GM19455 (cell line): ENCODE data around the gene PIGZ.

Experiments
- ATAC-seq: cut with Tn5 transposase; IDR thresholded peaks from one replicate; pipeline ENCODE4 v1.9.1; 2021; ENCODE audit not compliant: unreplicated experiment

The PIGZ gene

DNA sequence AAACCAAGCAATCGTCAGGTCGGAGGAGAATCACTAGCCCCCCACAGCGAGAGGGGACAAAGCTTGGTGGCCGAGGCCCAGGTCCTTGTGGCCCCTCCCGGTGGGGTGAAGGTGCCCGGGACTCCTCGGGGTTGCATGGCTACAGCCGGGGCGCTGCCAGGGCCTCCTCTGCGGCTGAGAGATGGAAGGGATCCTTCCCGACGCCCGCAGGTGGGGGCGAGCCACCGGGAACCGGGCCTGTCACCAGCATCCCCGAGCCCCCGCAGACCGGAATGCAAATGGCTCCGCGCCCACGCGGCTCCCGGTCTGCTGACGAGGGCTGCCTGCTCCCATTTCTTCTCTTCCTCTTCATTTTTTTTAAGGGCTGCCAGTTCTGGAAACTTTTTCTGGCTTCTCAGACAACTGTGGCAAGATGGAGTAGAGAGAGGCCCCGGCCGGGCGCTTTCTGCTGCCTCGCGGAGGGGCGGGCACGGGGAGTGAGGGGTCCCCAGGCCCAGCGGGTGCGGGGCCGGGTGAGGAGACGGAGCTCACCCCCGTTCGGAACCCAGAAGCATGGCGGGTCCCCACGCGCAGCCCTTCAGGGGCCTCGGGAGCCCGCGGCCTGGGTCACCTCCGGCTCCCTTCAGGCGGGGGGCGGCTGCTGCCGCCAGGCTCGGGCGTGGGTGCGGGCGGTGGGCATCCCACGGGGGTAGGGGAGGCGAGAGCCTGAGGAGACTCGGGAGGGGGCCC lies 33.5 kb upstream of the PIGZ start:
- ATAC-seq, result no peak

DNA sequence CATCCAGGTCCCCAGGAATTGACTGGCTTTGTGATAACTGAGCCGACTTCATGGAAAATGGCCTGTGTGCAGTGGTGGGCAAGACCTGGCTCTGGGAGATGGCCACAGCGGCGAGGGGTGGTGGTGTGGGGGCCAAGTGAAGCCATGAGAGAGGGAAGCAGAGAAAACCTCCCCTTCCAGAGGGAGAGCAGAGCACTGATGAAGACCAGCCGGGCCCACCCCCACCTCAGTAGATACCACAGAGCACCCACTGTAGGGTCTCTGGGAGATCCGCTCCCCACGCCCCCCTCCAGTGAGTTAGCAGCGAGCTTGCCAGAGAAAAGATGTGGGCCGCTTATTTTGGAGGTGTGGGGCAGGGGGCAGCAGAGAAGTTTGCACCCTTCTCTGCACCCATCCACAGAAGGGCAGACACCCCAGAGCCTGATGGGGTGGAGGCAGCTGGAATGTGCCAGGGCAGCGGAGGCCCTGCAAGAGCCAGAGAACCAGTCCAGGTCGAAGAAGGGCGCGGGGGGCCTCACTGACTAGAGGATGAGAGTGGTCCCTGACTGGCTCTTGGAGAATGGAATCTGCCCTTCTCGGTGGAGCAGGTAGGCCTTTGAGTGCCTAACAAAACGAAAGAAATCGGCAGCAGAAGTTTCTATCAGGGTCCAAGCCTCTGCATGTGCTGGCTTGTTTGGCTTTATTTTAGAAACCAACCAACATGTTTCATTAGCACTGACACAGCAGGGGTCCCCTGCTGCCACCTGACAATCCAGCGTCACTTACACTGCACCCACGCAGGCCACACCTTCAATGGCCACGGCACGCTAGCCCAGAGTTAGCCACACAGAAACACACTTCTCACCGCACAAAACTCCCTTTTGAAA lies 32.7 kb upstream of the PIGZ start:
- no peak for ATAC-seq

DNA sequence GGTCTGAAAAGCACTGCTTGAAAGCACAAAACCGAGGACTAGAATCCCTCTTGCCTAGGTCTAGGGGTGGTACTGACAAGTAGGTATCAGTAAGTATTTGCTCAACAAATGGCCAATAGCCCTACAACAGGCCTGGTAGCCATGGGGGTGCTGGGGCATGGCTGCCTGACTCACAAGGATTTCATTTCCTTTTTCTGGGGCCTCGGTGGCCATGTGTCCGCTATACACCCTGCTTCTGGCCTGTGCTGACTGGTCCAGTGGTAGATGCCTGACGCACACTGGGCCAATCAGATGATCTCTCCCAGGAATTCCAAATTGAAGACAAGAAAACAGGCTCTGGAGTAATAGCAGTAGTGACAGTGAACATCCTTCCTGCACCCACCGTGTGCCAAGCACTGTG lies 31.6 kb upstream of the PIGZ start:
- ATAC-seq, result no peak

DNA sequence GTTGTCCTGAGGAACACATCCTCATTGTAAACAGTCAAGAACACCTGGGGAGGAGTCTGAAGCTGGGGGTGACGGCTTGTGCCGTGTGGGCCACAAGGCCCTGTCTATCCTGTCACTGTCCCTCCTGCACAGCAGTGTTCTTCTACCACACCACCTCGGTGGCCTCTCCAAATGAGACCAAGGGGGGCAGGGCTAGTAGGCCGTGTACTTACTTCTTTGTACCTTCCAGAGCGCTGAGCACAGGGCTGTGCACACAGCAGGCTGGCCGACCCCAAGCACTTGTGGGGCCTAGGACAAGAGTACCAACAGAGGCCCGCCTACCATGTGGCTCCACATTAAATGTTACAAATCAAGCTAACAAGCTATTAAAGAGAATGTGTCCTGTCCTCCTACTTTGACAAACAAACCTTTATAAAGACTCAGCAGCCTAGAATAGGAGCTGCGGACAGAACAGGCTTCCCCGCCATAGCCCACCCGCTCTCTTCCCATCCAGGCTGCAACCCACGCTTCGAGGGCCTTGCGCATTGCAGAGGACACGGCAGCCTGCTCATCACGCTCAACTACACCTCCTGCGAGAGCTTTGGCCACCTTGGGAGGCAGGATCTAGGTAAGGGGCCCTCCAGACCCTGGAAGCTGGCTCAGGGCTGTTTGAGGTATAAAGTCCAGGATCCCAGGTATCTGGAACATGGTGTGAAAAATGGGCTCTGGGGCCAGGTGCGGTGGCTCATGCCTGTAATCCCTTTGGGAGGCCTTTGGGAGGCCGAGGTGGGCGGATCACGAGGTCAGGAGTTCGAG lies 30.5 kb upstream of the PIGZ start:
- no peak for ATAC-seq

DNA sequence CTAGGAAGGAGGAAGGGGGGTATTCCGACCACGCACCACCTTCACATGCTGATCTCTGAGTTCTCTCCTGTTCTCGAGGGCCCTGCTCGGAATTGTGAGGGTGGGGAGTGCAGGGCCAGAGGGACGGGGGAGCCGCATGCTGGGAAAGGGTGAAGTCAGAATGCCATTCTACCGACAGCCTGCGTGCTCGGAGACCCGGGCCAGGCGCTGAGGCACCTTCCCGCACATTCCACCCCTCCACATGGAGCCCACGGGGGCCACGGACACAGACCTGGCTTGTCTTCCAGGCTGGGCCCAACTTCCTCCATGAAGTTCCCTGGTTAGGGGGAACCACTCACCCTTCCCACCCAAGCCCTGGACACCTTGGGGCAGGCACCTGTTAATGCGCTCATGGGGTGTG lies 28.7 kb upstream of the PIGZ start:
- ATAC-seq, result no peak

DNA sequence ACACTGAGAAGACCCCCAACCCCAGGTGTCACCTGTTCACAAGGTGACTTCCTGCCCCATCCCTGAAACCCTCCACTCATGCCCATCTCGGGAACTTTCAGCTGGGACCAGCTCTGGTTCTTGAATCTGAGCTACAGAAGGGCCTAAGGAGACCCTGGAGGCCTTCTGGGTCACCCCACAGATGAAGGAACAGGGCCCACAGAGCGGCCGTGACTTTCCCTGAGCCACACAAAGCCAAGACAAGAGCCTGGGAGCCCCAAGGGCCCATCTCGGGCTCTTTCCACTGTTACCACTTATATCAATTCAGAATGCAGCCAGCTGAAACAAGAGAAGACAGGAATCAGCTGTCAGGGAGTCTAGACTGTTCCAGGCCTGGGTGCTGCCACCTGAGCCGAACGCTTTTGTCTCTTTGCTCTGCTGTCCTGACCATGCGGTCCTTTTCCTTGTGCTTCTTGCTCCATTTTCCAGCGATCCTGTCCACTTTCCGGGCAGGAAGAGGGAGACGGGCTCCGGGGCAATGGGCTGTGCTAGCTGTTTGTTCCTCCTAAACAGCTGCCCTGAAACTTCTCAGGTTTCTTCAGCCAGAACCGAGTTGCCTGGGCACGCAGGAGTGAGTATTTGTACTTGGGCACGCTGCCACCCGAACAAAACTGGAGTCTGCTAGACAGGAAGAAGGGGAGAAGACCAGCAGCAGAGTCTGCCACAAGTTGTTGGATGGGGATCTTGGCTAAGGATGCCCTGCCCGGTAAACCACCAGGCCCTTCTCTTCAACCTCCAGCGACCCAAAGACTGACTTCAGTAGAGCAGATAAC lies 28.0 kb upstream of the PIGZ start:
- ATAC-seq, result no peak

DNA sequence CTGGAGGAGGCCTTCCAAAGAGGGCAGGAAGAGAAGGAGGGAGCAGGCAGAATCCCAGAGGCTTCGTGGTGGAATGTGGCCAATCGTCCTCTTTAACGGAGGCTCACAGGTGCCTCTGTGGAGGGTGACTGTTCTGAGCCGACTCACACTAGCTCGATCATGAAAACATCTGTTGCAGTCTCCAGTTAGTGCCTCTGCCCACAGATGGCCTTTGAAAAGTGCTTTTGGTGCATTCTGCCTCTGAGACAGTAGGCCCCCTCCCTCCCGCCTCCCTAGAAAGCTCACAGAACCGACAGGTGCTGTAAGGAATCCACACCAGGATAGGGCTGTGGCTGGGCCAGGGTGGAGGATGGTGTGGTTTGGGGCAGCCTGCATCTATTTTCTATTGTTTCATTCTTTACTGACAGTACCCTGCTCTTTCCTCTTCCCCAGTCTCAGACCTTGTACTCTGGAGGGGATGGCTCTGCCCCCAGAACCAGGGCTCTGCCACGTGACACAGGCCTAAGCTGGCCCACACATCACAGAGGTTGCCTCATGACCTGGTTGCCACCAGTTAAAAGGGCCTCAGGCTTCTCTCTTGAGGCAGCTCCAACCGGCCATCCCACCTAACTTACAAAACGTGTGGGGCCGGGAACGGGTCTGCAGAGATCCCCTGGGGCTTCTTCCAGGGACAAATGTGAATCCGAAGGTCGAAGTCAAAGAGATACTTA lies 27.2 kb upstream of the PIGZ start:
- ATAC-seq, result no peak

DNA sequence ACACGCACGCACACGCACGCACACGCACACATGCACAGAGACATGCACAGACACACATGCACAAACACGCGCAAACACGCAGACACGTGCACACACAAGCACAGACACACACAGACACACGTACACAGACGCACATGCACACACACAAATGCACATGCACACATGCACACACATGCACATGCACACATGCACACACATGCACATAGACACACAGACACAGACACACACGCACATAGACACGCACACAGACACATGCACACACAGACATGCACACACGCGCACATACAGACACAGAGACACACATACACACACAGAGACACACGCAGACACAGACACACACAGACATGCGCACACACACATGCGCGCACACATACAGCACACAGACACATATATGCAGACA lies 26.4 kb upstream of the PIGZ start:
- no peak for ATAC-seq

DNA sequence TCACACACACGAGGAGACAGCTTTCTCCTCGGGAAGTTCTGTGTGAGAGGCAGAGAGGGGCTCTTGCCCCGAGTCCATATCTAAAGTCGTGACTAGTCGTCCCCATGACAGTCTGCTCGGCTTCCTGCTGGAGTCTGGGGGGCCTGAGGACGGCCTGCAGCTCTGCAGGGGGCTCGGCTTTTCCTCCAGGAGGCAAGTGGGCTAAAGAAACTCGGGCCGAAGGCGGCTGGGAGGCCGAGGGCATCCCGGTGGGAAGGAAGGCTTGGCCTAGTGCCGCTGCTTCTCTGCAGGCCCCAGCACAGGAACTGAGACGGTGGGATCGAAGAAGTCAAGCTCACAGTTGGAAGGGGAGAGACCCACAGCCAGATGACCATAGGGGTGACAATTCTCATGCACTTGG lies 25.4 kb upstream of the PIGZ start:
- ATAC-seq, result no peak

DNA sequence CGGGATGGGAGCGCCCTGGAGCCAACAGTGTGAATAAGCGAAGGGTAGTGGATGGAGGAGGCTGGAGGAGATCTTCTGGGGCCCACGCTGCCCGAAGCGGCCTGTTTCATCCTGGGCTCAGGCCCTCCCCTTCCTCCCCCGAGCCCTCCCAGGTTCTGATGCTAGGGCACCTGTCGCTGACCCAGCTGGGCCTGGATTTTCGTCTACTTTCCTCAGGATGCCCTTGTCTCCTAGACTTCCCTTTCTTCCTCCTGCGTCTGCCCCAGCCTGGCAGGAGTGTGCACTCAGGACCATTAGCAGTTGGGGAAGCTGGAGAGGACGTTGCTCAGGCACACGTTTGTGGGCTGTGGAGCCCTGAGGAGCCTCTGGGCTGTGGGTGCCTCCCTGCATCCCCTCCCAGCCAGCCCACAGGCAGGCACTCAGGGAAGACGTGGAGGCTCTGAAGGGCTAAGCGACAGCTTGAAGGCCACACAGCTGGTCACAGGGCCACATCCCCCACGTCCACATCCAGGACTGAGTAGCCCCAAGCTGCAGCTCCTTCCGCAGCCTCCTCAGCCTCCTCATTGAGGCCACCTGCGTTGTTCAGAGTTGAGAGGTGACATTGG lies 23.9 kb upstream of the PIGZ start:
- ATAC-seq, result no peak

DNA sequence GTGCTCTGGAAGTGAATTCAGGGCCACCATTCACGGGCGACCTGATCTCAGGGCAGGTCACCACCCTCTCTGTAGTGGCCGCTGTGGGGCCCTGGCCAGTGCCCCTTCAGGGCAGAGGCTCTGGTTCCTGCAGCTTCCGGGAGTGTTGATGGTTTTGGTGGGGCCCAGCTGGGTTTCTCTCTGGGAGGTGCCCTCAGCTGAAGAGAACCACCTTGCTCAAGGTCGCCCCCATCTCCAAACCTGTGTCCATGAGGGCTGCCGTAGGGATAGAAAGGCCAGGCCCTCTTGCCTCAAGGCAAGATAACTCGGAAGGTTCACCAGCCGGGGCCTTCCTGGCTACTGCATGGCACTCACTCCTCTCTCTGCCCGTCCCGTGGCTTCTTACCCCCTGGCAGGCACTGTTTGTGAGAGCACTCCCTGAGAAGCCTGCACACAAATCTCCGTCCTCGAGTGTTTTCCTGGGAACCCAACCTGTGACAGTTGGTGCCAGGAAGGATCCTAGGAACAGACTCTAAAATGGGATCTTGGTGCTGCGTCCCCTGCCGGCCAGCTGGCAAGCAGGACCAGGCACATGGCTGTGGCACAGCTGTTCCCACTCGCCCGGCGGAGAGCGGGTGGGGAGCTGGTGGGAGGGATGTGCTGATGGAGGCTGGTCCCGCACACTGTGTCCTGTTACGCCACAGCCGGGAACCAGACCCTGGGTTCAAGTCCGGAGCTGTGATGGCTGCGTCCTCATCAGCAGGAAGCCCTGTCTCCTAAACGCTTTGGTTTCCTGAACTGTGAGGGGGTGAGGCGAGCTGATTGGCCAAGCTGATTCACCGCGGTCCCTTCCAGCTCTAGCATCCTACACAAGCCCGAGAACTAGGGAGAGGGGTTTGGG lies 23.2 kb upstream of the PIGZ start:
- ATAC-seq, result no peak

DNA sequence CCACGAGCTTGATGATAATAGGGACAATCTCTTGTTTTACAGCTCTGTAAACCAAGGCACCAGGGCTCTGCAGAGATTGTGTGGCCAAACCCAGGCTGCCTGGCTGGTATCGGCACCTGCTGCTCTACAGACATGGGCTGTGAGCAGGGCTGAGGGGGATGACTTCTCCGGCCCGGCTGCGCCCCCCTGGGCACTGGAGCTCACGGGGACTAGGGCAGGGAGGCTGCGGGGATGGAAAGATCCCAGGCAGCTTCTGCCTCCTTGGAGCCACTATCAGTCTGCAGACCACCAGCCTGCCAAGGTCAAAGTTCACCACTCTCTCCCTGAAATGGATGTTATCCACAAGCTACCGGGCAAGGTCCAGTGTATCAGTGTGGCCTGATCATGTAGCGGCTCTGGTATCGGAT lies 22.0 kb upstream of the PIGZ start:
- no peak for ATAC-seq

DNA sequence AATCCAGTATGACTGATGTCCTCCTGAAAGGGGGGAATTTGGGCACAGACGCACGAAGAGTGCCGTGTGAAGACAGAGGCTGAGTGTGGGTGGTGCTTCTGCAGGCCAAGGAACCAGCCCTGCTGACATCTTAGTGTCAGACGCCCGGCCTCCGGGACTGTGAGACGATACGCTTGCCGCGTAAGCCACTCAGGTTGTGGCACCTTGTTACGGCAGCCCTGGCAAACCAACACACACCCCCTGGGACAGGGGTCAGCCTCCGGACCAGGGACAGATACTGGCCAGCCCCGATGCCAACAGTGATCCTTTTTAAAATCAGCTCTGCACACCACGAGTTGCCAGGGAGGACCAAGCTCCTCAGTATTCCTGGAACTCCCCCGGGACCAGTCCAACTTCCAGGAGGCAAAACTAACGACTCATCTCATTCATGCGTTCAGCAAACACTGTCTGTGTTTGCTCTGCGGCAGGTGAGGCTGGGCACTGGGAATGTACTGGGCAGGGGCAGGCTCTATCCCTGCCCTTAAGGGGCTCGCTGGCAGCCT lies 21.2 kb upstream of the PIGZ start:
- ATAC-seq, result no peak

DNA sequence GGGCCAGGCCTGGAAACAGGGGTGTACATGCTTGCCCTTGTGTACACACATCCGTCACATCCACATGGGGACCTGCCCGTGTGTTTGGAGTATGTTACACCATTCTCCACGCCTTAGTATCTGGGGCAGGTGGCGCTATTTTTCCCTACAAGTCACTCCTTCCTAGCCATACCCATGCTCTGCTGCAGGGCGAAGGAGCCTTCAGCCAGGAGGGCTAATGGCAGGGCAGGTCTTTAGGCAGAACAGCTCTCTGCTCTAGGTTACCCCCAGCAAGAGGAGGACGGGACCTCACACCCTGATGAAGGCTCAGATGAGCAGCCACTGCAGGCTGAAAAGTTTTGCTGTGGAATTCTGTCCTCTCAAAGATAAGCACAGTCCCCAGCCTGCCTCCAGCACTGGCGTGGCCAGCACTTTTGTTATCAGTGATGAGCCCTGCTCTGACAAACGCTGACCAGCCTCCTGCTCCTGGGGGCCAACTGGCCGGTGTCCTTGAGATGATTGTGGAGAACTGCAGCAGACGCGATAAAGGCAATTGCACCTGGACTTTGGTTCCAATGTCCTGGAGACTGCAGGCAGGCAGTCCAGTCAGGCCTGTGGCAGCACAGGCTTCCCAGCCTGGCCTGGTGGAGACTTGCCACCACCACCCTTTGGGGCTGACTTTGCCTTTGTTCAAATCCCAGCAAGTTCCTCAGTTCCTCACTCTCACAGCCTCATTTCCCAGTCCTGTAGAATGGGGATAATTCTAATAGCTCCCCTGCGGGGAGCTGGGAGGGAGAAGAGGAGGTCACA lies 19.8 kb upstream of the PIGZ start:
- no peak for ATAC-seq

DNA sequence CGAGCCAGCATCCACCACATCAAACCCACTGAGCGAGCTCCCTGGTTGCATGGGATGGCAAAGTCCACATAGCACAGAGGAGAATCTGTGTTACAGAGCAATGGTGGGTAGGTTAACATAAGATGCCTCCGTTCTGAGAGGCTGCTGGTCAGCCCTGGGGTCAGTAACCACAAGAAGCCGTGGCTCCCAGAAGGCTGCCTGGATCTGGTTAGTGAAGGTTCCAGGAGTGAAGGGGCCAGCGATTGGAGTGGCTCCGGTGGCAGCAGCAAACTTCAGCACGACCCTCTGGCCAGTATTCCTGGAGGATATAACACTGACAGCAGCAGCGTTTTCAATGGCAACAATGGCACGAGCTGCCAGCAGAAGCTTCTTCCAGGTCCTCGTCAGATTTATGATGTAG lies 18.4 kb upstream of the PIGZ start:
- no peak for ATAC-seq

DNA sequence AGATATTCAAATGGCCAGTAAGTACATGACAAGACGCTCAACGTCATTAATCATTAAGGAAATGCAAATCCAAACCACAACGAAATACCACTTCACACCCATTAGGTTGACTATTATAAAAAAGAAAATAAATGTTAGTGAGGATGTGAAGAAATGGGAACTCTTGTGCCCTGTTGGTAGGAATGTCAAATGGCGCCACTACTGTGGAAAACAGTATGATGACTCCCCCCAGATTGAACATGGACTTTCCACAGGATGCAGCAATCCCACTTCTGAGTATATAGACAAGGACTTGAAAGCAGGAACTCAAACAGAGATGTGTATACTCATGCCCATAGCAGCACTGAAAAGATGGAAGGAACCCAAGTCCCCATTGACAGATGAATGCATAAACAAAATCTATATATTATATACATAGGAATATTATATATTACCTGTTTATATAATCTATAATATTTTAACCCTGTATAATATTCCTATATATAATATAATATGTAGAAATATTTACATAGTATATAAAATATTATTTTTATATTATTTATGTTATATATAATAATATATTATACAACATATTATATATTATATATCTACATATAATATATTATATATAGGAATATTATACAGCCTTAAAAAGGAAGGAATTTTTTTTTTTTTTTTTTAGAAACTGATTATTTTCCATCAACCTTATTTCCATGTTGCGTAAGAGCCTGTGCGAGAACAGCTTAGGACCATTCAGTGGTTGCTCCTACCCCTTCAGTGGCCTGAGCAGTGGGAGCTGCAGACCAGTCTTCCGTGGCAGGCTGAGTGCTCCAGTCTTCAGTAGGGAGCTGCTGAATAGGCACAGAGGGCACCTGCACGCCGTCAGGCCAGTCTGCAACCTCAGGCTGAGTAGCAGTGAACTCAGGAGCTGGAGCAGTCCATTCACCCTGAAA lies 17.6 kb upstream of the PIGZ start:
- no peak for ATAC-seq

DNA sequence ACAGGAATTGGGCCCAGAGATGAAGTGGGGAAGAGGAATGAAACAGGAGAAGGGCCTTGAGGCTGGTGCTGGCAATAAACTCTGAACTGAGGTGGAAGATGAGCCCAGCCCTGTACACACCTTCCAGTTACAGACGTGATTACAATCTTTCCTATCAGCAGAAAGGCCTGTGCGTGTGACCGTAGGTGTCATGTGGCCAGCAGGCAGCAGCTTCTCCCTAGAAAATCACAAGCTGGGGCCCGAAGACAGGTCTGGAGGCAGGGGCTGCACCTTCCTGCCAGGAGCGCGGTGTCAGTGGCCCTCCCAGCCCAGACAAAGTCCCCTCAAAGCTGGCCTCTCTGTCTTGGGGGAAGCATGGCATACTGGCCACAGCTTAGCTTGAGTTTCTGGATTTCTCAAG lies 16.7 kb upstream of the PIGZ start:
- ATAC-seq, result no peak
